ENCODE data around the gene SFTPD.

Gene SFTPD

DNA sequence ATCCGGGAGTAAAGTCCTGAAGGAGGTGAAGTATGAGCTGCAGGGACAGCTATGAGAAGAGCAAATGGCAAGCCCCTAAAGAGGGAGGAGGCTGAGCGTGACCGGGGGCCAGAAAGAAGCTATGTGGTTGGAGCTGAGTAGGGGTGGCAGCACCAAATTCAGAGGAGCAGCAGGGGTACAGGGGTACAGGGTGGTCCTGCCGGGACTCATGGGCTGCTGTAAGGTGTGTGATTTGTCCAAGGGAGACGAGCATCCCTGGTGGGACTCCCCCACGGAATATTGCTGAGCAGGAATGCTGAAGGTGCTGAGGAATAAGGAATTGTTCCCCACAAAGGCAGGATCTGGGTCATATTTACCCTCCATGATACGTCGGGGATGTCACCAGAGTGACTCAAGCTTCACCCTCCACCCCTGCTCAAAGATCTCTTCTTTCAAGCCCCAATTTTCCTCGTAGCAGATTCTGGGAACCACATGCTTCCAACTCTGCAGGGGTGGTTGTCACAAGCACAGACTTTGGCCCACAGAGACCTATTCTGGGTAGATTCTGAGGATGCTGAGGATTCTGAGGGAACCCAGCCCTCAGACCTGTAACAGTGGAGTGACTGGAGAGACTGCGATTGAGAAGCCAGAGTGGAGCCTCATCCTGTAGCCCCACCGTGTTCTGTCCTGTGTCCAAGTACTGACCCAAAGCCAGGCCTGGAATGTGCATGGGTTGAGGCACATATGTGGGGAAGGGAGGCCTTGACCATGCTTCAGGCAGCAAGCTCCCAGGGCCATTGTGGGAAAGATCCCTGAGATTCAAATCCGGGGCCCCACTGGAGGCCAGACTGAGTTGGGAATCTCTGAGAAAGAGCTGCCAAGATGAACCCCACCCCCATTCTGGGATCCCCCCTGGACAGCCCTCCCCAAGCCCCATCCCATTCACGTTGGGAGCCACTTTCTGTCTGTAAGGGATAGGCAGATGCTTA, 4.2 kb downstream of the SFTPD start:
- no peak for DNase-seq

DNA sequence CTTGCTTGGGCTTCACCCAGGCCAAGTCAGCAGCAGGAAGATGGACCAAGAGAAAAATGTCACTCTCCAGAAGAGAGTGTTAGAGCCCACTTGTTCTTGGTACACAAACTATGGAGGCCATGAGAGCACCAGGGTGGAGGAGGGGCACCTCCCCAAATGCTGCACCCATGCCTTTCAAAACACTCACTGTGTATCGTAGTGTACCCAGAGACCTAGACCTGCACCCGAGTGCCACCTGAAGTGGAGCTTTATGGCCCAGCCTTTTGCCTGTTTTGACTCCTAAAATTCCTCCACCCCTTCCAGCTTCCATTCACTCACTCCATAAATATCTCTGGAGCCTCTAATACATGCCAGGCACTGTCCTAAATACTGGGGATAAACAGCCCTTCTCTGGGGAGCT, 5.0 kb downstream of the SFTPD start:
- no peak for DNase-seq

DNA sequence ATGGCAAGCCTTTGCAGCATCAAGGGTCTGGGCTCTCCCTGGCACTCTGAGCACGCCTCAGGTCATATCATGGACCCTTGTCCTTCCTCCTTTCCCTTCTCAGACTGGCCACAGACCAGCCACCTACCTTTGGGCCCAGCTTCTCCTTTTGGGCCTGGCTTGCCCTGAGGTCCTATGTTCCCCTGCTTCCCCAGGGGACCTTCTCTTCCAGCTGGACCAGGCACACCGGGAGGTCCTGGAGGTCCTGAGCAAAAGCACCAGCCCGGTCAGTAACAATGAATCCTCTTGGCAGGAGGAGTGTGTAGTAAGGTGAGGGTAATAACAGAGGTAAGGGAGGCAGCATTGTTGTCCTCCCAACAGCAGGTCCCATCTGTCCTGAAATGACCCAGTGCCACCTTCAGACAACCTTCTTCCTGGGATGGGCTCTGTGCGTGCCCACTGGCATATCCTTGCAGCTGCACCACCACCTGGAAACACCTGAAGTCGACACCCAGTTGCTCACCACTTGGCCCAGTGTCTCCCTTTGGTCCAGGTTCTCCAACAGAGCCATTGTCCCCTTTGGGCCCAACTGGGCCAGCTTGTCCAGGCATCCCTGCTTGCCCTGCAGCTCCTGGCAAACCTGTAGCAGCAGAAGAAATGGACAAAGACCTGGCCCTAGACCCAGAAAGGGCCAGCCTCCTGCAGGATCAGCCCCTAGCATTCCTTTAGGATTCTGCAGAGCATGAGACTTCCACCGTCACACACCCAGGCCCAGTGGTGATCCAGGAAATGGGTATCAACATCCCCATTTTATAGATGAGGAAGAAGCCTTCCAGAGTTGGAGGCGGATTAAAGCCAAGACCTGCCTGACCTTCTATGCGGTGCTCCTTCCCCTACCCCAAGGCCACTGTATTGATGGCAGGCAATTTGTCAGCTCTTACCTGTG, 6.4 kb downstream of the SFTPD start:
- no peak for DNase-seq

DNA sequence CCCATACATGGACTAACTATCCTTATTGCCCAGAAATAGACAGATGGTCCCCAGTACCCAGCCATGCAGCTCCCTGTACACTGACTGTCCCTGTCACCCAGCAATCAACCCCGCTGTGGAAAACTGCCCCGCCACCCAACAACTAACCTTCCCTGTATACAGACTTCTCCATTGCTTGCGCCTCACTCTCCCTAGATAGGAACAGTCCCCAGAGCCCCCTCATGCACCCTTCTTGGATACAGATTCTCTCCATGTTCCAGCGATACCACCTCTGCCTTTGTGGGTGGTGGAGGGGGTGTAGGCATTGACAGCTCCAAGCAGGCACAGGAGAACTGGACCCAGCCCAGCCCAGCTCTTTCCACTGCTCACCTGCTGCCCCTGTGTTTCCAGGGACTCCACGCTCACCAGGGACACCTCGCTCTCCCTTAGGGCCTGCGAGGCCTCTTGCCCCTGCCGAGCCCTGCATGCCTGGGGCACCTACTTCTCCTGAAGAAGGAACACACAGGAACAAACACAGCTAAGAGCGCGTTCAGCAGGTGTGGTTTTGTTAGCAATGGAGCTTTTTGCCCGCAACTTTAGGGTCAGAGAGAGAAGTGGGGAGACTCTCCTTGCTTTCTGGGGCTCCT, 7.2 kb downstream of the SFTPD start:
- DNase-seq = no peak

DNA sequence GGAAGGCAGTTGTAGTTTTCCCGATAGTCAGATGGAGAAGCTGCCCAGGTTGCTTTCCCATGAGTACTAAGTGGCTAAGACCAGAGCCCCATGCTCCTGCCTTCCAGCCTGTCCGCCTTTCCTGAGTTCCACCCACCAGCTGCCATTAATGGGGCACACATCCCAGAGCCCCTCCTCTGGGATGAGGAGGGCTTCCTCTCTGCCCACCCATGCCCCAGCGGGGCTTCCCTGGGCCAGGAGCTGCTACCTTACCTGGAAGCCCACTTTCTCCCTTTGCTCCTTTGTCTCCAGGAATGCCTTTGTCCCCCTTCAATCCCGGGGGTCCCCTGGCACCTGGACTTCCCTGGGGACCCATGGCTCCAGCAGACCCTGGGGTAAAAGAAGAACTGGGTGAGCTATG, 7.8 kb downstream of the SFTPD start:
- no peak for DNase-seq

DNA sequence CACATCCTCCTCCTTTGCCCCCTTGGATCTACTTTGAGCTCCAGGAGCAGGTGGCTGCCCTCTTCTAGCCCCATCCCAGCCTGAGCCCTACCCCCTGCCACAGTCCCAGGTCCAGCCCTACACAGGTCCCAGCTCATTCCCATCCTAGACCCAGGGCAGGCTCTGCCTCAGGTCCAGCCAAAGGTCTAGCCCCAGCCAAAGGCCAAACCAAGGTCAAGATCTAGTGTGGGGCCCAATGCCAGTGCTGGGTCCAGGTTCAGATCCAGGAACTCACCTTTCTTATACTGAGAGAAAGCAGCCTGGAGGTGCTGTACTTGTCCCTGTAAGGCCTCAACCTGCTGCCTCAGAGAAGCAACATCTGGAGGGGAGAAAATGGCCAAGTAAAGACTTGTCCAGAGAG, 8.5 kb downstream of the SFTPD start:
- DNase-seq = no peak

DNA sequence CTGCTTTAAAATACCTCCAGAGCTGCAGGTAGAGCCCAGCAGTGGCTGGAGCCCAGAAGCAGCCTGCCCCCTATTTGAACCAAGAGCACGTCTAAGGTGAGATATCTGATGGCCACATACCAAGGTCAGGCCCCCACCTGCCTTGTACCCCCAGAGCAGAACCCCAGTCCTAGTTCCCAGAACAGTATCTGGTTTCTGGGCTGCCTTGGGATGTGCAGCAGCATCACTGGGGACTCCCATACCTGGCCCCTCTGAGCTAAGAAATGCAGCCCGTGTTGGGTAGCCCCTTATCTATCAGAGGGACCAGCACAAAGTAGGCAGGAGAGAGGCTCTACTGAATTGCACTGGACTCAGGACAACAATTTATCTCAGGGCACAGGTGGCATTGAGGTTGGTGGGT, 8.9 kb downstream of the SFTPD start:
- no peak for DNase-seq

DNA sequence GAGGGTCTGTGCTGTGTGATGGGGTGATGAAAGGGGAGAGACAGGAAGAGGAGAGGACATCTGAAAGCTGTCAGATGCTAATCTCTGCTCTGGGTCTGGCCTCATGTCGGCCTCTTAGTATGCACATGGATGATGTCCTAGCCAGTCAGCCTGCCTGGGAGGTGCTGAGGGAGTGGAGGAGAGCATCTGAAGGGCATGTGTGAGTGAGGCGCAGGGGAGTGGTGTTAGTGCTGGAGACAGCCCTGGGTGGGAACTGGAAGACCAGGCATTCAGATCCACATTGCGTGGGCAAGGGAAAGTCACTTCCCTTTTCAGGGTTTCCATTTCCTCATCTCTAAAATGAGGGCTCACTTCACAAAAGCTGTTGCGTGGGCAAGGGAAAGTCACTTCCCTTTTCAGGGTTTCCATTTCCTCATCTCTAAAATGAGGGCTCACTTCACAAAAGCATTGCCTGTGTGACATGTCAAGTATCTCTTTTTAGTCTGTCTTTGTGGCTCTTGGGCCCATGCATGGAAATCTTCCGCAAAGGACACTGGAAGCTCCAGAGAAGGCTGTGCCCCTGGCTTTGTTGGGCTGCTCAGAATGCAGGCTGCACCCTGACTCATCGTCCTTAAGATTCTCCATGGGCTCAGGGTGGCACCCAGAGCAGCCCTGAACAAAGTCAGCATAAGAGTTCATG, 10.0 kb downstream of the SFTPD start:
- peak; percentile 62 for DNase-seq

DNA sequence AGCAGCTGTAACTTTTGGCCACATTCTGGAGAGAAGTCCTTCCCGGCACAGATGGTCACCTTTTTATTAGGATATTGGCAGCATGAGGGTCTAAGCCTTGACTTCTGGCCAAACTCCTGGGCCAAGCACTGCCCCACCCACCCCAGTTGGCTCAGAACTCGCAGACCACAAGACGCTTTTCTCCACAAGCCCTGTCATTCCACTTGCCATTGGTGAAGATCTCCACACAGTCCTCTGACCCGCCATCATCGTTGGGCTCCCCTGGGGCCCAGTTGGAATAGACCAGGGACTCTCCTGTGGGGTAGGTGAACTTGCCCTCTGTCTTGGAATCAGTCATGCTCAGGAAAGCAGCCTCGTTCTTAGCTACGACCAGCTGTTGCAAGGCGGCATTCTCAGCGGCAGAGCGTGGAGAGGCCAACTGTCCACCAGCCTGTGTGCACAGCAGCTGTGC, 11.2 kb downstream of the SFTPD start:
- DNase-seq = no peak

DNA sequence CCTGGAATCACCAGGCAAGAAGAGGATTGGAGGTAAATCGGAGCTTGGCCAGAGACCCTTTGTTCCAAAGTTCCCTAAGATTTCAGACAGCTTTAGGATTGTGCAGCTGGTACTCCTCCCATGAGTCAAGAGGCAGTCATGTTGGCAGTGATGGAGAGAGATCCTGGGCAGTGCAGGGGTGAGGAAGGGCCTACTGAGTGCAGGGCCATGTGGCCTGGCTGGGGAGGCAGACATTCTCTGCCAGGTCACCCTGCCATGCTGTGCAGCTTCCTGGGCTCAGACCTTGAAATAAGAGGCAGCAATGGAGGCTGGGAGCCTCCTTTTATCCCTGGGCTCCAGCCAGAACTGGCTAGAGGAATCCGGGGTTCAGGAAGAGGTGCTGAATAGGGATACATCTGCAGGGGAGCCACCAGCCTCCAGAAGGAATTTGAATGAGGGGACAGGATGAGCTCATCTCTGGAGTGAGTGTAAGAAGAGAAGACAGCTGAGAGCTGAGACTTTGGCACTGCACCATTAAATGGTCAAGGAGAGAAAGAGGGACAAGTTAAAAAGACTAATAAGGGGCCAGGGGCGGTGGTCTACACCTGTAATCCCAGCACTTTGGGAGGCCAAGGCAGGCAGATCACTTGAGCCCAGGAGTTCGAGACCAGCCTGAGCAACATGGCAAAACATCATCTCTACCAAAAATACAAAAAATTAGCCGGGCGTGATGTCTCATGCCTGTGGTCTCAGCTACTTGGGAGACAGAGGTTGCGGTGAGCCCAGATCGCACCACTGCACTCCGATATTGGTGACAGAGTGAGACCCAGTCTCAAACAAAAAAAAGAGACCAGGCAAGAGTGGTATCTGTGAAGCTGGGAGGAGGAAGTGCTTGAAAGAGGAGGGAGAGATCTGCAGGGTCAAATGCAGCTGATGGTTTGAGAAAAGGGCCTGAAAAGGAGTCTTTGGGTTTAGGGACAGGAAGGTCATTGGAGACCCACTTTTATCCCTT, 12.0 kb downstream of the SFTPD start:
- DNase-seq = no peak

DNA sequence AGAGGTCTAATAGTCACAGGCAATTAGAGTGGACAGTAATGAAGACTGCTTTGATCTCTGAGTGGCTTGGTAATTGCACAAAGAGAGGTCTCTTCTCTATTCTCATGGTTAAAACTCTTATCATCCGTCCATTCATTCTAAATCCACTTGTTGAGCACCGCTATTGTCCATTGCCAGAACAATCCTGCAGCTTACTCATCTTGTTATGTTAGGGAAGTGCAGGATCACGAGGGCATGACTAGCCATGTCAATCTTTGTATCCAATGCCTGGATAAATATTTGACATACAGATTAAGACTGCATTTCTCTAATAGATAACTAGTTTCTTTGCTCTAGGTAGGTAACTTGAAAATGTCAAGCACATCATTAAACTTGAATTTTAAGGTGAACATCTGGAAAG, 14.9 kb downstream of the SFTPD start:
- DNase-seq = no peak

DNA sequence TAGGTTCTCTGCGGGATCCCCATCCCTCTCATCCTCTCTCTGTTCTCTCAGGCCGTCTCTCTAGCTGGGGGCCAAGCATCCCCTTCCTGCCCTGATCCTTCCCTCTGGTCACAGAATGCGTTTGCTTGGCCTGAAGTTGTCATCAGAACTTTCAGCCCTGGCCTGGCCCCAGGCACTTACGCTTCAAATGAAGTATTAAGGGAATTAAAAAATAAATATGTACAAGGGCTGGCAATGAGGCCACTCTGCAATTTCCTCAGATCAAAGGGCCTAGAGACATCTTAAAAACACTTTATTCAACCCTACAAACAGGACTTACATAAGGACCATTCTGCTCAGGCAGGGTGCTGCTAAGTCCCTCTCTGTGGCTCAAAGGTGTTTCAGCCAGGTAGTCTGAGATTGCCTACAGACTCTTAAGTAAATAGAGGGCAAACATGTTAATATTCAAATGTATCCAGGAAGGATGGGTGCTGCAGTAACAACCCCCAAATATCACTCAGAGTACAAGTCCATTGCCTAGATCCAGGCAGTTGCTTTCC, 16.0 kb downstream of the SFTPD start:
- DNase-seq = no peak

DNA sequence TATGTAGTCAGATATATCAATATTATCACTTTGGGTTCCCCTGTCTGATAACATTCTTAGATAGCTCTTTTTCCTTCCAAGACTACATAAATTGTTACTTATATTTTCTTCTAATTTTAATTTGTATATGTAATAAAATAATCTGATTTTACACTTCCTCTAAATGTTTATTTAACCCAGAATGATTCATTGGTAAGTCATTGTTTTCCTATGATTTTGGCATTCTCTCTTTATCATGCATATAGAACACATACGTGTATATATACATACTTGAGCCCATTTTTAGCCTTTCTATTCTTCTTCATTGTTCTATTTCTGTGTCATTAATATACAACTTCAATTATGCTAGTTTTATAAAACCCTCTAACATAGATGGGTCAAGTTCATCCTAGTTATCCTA, 16.6 kb downstream of the SFTPD start:
- no peak for DNase-seq

DNA sequence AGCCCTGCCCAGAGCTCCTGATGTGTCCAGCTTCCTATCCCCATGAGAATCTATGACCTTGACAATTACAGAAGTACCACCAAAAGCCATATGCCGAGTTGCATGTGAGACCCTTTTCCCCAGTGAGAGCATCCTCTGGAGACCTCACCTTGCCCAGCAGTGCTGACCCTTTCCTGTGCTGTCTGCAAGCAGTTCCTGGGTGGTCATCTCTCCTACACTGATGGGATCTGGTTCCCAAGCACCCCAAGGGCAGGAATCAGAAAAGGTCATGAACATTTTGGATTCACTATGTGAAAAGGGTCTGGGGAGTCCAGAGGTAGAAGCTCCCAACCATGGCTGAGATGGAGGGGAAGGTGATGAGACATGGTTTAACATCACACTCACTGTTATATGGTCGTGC, 18.2 kb downstream of the SFTPD start:
- DNase-seq = no peak

DNA sequence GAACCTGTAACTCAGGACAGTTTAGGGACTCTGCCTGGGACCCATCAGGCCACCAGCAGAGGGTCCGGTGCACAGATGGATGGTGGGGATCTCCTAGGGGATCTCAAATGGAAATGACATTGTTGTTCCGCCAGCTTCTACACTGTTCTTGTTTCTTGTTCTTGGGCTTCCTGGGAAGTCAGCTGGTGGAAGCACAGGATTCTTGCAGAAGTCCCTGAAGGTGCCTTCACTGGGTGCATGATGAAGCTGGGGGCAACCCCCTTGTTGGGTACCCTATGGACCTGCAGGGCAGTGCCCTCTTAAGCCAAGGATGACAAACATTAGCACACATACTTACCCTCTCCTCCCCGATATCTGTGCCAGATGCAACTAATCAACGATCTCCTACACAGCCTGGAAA, 18.6 kb downstream of the SFTPD start:
- no peak for DNase-seq

DNA sequence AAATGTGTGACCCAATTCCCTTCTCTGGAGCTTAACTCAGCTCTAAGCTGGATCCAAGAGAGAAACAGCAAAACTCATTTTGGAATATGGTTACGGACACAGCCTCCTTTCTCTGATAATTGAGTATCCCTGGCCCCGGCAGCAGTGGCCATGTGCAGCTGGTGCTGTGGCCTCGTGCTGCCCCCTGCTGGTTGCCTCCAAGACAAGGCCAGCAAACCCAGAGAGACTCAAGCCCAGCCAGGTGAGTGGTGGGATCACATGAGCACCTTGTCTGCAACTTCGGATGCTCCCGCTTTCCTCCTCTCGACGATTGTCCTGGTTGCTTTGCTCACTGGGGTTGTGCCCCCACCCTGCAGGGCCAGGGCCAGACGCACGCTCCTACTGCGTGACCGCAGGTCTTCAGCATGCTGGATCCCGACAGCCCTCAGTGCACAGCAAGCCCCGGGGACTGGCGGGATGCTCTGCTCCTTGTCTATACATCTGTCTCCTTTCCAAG, 19.4 kb downstream of the SFTPD start:
- peak; percentile 89 for DNase-seq

DNA sequence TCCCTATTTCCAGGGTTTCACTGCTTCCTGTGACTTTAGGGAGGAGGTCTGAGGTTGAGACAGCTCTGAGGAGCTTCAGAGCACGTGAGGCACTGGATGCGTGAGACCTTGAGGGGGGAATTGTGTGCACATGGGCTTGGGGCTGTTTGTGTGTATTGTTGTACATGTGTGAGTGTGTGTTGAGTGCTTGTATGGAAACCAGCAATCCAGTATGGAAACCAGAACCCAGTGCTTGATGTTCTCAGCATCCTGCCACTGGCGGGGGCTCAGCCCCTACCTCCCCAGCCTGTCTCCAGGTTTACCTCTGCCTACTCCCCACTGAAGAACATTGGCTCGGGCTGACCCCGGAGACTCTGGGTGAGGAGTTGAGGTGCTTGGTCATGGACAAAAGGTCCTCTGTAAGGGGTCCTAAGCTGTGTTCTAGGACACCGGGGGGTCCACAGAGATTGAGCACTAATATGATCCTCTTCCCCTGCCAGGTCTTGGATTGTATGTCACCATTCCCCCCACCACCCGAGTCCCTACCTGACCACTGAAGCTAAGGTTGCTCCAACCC, 20.8 kb downstream of the SFTPD start:
- DNase-seq = no peak

DNA sequence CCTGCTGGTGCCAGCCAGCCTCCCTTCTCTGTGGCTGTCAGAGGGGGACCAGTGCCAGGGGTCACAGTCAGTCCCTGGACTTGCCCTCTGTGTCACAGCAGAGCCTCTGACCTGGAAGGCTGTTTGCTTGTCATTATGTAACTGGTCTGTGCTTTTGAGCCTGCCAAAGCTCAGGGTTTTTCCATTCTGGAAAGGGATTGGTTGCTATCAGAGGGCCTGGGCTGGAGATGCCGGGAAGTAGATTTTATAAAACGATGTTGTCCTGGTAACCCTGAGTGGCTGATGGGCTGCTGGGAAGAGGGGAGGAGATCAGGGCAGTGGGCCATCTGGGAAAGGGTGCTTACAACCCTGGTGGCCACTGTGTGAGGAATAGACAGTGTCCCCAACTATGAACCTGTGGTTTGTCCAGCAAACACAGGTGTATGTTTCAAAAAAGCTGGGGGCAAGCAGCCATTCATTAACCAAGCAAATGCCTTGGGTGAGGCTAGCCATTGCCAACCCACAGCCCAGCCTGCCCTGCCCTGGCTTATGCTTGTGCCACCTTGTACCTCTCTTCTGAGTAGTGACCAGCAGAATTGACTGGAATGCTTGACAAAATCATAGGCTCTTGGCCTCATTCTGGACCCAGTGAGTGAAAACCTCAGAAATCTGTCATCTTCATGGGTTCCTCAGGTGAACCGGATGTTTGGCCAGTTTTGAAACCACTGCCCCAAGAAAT, 21.6 kb downstream of the SFTPD start:
- no peak for DNase-seq

DNA sequence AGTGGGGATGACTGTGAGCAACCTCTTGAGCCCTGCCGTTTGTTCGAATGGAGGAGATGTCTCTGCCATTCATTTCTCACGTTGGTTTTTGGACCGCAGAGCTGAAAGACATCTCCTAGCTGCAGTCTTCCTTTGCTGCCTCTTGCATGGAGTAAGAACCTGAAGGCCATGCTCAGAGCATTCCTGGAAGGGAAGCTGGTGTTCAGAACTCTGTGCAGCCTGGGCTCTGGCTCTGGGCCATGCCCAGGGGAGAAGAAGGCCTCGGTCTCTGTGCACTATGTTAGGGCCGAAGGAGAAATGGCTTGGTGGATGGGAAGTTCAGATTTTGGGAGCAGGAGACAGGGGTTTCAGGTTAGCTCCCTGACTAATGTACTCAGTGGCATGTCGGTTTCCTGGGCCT, 22.9 kb downstream of the SFTPD start:
- no peak for DNase-seq

DNA sequence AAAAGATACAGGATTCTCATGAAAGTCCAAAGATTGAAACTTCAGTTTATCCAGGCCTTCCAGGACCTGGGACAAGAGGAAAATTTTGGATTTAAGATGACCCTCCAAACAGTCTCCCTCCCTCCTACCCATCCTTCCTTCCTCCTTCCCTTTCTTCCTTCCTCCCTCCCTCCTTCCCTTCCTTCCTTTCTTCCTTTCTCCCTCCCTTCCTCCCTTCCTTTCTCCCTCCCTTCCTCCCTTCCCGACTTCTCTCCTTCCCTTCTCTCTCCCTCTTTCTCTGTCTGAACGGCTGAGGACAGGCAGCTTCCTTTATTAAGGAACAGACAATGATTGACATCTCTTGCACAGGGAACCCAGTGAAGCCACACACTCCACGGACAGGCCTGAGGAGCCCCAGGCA, 23.3 kb downstream of the SFTPD start:
- no peak for DNase-seq
